ENCODE results near the gene AQP9. TPM values are rescaled to one million over a fixed set of nuclear protein-coding genes. Genes with fewer than 3 reads are reported as not detected.

AQP9 gene
- total and polyA plus RNA-seq, 2 of the 8 experiments (the other 6 are each of a cell fraction or from before 2014, with no cell fraction given): not detected

GRCh38 chr15:58108117-58108516 is 30.1 kb upstream of the AQP9 start (continued):
- no peak for TF ChIP-seq CTCF (IDR thresholded peaks at IDR 0.05; ENCODE audit: control extremely low read depth in 1 of 3, insufficient read depth in 1 of 3, low read depth in 1 of 3, low read length in 3 of 3)
- TF ChIP-seq HDAC6 (IDR thresholded peaks at IDR 0.05; ENCODE audit: low read depth, low read length): no peak
- no peak for TF ChIP-seq KDM4A (IDR thresholded peaks at IDR 0.05; ENCODE audit: low read depth, low read length, severe bottlenecking)
- TF ChIP-seq TCF12 (IDR thresholded peaks at IDR 0.05; ENCODE audit: low read depth, low read length): no peak
- TF ChIP-seq HDAC2 (IDR thresholded peaks at IDR 0.05; ENCODE audit: borderline replicate concordance in 1 of 2, low read depth in 2 of 2, low read length in 2 of 2): no peak
- TF ChIP-seq ASH2L (IDR thresholded peaks at IDR 0.05; ENCODE audit: low read length): no peak
